WTC11 (cell line): ENCODE results near the gene ETV6. TPM values are rescaled to one million over a fixed set of nuclear protein-coding genes. Genes with fewer than 3 reads are reported as not detected.

Experiments used
- ATAC-seq: fragments of 200-7000 bp; cut with Tn5 transposase; 2 replicates; pipeline ENCODE4 v1.10.0; 2021; ENCODE audit warnings: mild to moderate bottlenecking, moderate library complexity
- CTCF ChIA-PET: fragments of 300-600 bp; sonication (Branson Sonifier 250); formaldehyde crosslinking; loops from one replicate; lab custom pipeline; 2021; ENCODE audit warnings: antibody characterized with exemption; lab: Charles Lee
- POLR2A ChIA-PET: fragments of 350-600 bp; sonication (Branson Sonifier 250); formaldehyde crosslinking; loops from one replicate; lab custom pipeline; 2021; ENCODE audit warnings: antibody characterized with exemption; lab: Charles Lee
- DNase-seq: peaks from one replicate; pipeline ENCODE4 v3.0.0; 2021; ENCODE audit warnings: low spot score
- H3K27ac Mint-ChIP-seq: 2 replicates; pipeline ENCODE4 v1.8.0; 2021; ENCODE audit warnings: mixed read lengths
- H3K27me3 Mint-ChIP-seq: 2 replicates; pipeline ENCODE4 v1.8.0; 2021; ENCODE audit warnings: low read depth, mild to moderate bottlenecking, moderate library complexity, mixed read lengths
- H3K36me3 Mint-ChIP-seq: 2 replicates; pipeline ENCODE4 v1.8.0; 2021; ENCODE audit warnings: mixed read lengths
- H3K4me1 Mint-ChIP-seq: 2 replicates; pipeline ENCODE4 v1.8.0; 2022; ENCODE audit warnings: mixed read lengths
- H3K4me3 Mint-ChIP-seq: 2 replicates; pipeline ENCODE4 v1.8.0; 2021; ENCODE audit warnings: mild to moderate bottlenecking, moderate library complexity, mixed read lengths
- H3K9me3 Mint-ChIP-seq: 2 replicates; pipeline ENCODE4 v1.8.0; 2021; ENCODE audit warnings: mixed read lengths
- ERG ChIP-seq: fragments of 250-450 bp; sonication (Bioruptor Pico); IDR thresholded peaks from 2 replicates; pipeline ENCODE4 v1.8.0; 2021; ENCODE audit warnings: mild to moderate bottlenecking
- ESRRA ChIP-seq: sonication (generic); formaldehyde crosslinking; IDR thresholded peaks from 2 replicates; pipeline ENCODE4 v1.8.1; 2022; ENCODE audit warnings: mild to moderate bottlenecking, missing genetic modification reagents, borderline replicate concordance
- JAZF1 ChIP-seq: fragments of 250-450 bp; sonication (Bioruptor Pico); IDR thresholded peaks from 2 replicates; pipeline ENCODE4 v1.9.0; 2021; ENCODE audit warnings: moderate library complexity, mild to moderate bottlenecking, inconsistent platforms
- MAX ChIP-seq: sonication (generic); formaldehyde crosslinking; IDR thresholded peaks from 2 replicates; pipeline ENCODE4 v1.8.0; 2022; ENCODE audit warnings: mild to moderate bottlenecking, missing genetic modification reagents
- MYBL2 ChIP-seq: sonication (generic); formaldehyde crosslinking; IDR thresholded peaks from 2 replicates; pipeline ENCODE4 v1.8.1; 2023; ENCODE audit warnings: mild to moderate bottlenecking, moderate library complexity, missing genetic modification reagents
- NFYB ChIP-seq: sonication (generic); formaldehyde crosslinking; conservative IDR thresholded peaks from 2 replicates; pipeline ENCODE4 v1.8.0; 2022; ENCODE audit warnings: low read depth, missing genetic modification reagents
- NR3C1 ChIP-seq: sonication (generic); formaldehyde crosslinking; conservative IDR thresholded peaks from 2 replicates; pipeline ENCODE4 v1.8.1; 2023; ENCODE audit warnings: low read depth, mild to moderate bottlenecking, missing genetic modification reagents
- OVOL2 ChIP-seq: fragments of 250-450 bp; sonication (Bioruptor Pico); IDR thresholded peaks from 2 replicates; pipeline ENCODE4 v1.9.0; 2021; ENCODE audit warnings: mild to moderate bottlenecking, borderline replicate concordance
- SOX15 ChIP-seq: fragments of 250-450 bp; sonication (Bioruptor Pico); IDR thresholded peaks from 2 replicates; pipeline ENCODE4 v1.9.0; 2021; ENCODE audit warnings: mild to moderate bottlenecking
- TCF7 ChIP-seq: sonication (generic); formaldehyde crosslinking; IDR thresholded peaks from 2 replicates; pipeline ENCODE4 v1.8.0; 2022; ENCODE audit warnings: mild to moderate bottlenecking, low read depth, missing genetic modification reagents, moderate library complexity
- ZBTB21 ChIP-seq: sonication (generic); formaldehyde crosslinking; IDR thresholded peaks from 2 replicates; pipeline ENCODE4 v1.8.1; 2023; ENCODE audit warnings: mild to moderate bottlenecking, missing genetic modification reagents, borderline replicate concordance
- ZNF232 ChIP-seq: sonication (generic); formaldehyde crosslinking; IDR thresholded peaks from 2 replicates; pipeline ENCODE4 v1.8.0; 2022; ENCODE audit warnings: mild to moderate bottlenecking, missing genetic modification reagents
- ZNF263 ChIP-seq: sonication (generic); formaldehyde crosslinking; IDR thresholded peaks from 2 replicates; pipeline ENCODE4 v1.8.1; 2022; ENCODE audit warnings: low read depth, mild to moderate bottlenecking, moderate library complexity, missing genetic modification reagents
- total RNA-seq: library from RNA; stranded (reverse); gene quantifications from 3 replicates; pipeline ENCODE4 v1.2.3, GENCODE V29; 2021
- TF ChIP-seq, protein P1 (sequence below): fragments of 250-450 bp; sonication (Bioruptor Pico); IDR thresholded peaks from 2 replicates; pipeline ENCODE4 v1.9.0; 2021; ENCODE audit warnings: mild to moderate bottlenecking
- TF ChIP-seq, protein P2 (sequence below): sonication (generic); formaldehyde crosslinking; IDR thresholded peaks from 2 replicates; pipeline ENCODE4 v1.8.0; 2022; ENCODE audit warnings: mild to moderate bottlenecking, missing genetic modification reagents
- TF ChIP-seq, protein P3 (sequence below): sonication (generic); formaldehyde crosslinking; IDR thresholded peaks from 2 replicates; pipeline ENCODE4 v1.8.0; 2023; ENCODE audit warnings: missing genetic modification reagents, mild to moderate bottlenecking, borderline replicate concordance
- TF ChIP-seq, protein P4 (sequence below): fragments of 250-450 bp; sonication (Bioruptor Pico); conservative IDR thresholded peaks from 2 replicates; pipeline ENCODE4 v1.9.0; 2021; ENCODE audit warnings: mild to moderate bottlenecking

ETV6 gene
- total RNA-seq, 1 experiment from 2014 or later: 23.5 TPM

DNA sequence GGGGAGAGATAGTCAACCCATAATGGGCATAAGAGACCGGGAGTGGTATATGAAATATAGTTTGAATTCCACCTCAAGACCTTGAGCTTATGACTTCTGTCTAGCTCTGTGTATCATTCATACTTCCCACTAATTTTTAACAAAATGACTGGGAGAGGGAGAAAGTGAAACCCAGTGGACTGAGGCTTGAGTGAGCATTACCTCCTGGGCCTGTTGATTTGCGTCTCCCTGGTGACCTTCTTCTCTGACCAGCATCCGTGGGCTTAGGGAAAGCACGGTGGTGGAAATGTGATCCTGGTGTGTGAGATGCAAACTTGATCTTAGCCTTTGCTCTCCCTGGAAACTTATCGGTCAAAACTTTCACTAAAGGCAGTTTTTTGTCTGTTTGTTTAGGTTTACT lies 213.3 kb downstream of the ETV6 start:
- Mint-ChIP-seq H3K4me3 (no peak overlapping the region), H3K4me1 (peaks cover 54% of the 10 kb centered on the region), H3K27ac (peak overlapping the region; percentile 10; the same call in 1 of the 2 replicates)
- ATAC-seq: peak; percentile 38; the same call in 1 of the 2 replicates
- TF ChIP-seq MYBL2 (no peak), NFYB (CRISPR knock-in tag) (no peak), TCF7 (CRISPR knock-in tag) (no peak), ZNF263 (no peak), JAZF1 (CRISPR knock-in tag) (no peak), OVOL2 (CRISPR knock-in tag) (no peak), ESRRA (CRISPR knock-in tag) (no peak), MAX (CRISPR knock-in tag) (no peak), ZNF232 (CRISPR knock-in tag) (no peak), SOX15 (CRISPR knock-in tag) (no peak), ZBTB21 (CRISPR knock-in tag) (no peak), NR3C1 (CRISPR knock-in tag) (no peak), ERG (CRISPR knock-in tag) (no peak)
- TF ChIP-seq, protein P1, sequence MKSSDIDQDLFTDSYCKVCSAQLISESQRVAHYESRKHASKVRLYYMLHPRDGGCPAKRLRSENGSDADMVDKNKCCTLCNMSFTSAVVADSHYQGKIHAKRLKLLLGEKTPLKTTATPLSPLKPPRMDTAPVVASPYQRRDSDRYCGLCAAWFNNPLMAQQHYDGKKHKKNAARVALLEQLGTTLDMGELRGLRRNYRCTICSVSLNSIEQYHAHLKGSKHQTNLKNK (CRISPR knock-in tag): no peak
- TF ChIP-seq, protein P2, sequence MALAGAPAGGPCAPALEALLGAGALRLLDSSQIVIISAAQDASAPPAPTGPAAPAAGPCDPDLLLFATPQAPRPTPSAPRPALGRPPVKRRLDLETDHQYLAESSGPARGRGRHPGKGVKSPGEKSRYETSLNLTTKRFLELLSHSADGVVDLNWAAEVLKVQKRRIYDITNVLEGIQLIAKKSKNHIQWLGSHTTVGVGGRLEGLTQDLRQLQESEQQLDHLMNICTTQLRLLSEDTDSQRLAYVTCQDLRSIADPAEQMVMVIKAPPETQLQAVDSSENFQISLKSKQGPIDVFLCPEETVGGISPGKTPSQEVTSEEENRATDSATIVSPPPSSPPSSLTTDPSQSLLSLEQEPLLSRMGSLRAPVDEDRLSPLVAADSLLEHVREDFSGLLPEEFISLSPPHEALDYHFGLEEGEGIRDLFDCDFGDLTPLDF (CRISPR knock-in tag): no peak
- TF ChIP-seq, protein P3, sequence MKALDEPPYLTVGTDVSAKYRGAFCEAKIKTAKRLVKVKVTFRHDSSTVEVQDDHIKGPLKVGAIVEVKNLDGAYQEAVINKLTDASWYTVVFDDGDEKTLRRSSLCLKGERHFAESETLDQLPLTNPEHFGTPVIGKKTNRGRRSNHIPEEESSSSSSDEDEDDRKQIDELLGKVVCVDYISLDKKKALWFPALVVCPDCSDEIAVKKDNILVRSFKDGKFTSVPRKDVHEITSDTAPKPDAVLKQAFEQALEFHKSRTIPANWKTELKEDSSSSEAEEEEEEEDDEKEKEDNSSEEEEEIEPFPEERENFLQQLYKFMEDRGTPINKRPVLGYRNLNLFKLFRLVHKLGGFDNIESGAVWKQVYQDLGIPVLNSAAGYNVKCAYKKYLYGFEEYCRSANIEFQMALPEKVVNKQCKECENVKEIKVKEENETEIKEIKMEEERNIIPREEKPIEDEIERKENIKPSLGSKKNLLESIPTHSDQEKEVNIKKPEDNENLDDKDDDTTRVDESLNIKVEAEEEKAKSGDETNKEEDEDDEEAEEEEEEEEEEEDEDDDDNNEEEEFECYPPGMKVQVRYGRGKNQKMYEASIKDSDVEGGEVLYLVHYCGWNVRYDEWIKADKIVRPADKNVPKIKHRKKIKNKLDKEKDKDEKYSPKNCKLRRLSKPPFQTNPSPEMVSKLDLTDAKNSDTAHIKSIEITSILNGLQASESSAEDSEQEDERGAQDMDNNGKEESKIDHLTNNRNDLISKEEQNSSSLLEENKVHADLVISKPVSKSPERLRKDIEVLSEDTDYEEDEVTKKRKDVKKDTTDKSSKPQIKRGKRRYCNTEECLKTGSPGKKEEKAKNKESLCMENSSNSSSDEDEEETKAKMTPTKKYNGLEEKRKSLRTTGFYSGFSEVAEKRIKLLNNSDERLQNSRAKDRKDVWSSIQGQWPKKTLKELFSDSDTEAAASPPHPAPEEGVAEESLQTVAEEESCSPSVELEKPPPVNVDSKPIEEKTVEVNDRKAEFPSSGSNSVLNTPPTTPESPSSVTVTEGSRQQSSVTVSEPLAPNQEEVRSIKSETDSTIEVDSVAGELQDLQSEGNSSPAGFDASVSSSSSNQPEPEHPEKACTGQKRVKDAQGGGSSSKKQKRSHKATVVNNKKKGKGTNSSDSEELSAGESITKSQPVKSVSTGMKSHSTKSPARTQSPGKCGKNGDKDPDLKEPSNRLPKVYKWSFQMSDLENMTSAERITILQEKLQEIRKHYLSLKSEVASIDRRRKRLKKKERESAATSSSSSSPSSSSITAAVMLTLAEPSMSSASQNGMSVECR (CRISPR knock-in tag): no peak
- TF ChIP-seq, protein P4, sequence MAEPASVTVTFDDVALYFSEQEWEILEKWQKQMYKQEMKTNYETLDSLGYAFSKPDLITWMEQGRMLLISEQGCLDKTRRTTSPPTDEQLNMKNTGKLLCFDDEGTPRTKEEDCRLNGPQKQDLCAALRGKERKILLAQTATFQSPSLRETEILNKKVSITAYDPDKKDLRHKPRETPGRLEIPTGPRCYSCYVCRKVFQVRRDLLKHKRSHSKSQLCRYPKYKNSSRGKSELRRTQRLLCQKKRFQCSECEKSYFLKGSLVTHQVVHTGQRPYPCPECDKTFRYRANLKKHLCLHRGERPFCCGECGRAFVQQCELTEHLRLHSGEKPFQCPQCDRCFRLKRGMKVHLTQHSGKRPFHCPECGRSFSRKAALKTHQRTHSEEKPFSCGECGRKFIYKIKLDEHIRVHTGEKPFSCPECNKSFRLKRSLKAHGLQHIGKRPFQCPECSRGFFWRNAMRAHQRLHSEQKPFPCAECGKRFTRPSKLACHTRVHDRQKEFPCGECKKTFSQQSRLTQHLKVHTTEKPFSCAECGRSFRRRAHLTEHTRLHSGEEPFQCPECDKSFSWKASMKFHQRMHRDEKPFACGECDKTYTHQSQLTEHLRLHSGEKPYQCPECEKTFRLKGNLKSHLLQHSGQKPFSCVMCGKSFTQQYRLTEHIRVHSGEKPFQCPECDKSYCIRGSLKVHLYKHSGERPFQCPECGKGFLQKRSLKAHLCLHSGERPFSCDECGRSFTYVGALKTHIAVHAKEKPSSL: no peak
- TF ChIP-seq, all 79 proteins: peak for 0
- no peak for DNase-seq
- H3K9me3 Mint-ChIP-seq: peaks cover 27% of the 10 kb centered on the region
- H3K36me3 Mint-ChIP-seq: peaks cover 41% of the 10 kb centered on the region
- ChIA-PET CTCF (no interaction called here), POLR2A (no interaction called here)
- H3K27me3 Mint-ChIP-seq: no peaks in the 10 kb centered on the region
